A673 (cell line): ENCODE measurements around the gene CAAP1.

Source experiments
- EZH2 ChIP-seq: fragments of 200-600 bp; sonication (generic); IDR thresholded peaks from 2 replicates; pipeline ENCODE4 v1.6.1; 2017; ENCODE audit warnings: borderline replicate concordance, low read depth, mild to moderate bottlenecking, mixed read lengths, antibody characterized with exemption, low read length; ENCODE audit not compliant: poor library complexity, severe bottlenecking
- TF ChIP-seq, protein P1 (sequence below): fragments of 300-800, 200-600 bp; sonication (generic); conservative IDR thresholded peaks from 2 replicates; pipeline ENCODE4 v1.5.1; 2017; ENCODE audit warnings: low read depth, mild to moderate bottlenecking, antibody characterized with exemption, low read length, moderate library complexity, mixed read lengths

DNA sequence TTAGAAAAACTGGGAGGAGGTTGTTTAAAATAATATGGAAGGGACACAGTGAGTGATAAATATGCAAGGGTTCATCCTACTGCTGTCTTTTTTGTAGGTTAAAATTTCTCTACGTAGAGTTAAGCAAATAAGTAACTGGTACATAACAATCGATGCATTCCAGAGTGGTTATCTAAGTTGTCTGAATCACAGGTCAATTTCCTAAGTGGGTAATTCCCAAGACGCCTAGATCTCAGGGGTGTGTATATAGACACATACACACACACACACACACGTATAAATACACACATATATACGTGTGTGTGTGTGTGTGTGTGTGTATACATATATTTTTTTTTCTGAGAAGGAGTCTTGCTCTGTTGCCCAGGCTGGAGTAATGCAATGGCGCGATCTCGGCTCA lies 22.3 kb downstream of the CAAP1 start:
- TF ChIP-seq, protein P1, sequence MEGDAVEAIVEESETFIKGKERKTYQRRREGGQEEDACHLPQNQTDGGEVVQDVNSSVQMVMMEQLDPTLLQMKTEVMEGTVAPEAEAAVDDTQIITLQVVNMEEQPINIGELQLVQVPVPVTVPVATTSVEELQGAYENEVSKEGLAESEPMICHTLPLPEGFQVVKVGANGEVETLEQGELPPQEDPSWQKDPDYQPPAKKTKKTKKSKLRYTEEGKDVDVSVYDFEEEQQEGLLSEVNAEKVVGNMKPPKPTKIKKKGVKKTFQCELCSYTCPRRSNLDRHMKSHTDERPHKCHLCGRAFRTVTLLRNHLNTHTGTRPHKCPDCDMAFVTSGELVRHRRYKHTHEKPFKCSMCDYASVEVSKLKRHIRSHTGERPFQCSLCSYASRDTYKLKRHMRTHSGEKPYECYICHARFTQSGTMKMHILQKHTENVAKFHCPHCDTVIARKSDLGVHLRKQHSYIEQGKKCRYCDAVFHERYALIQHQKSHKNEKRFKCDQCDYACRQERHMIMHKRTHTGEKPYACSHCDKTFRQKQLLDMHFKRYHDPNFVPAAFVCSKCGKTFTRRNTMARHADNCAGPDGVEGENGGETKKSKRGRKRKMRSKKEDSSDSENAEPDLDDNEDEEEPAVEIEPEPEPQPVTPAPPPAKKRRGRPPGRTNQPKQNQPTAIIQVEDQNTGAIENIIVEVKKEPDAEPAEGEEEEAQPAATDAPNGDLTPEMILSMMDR = no peak
- TF ChIP-seq EZH2 = no peak
